Measurements from ENCODE around the gene ADPRS. TPM values are rescaled to one million over a fixed set of nuclear protein-coding genes. Genes with fewer than 3 reads are reported as not detected.

ADPRS gene
- total RNA-seq, 4 donors from 2014 or later, result 40.5 to 68.5 (median 51.9) TPM

- no peaks in the 10 kb centered on the region for H3K9me3 ChIP-seq
- no peak overlapping the region for H3K27ac ChIP-seq
- H3K4me3 ChIP-seq, result no peak overlapping the region
- H3K36me3 ChIP-seq, result no peaks in the 10 kb centered on the region
- DNase-seq (ENCODE audit: low spot score in 2 of 2), result no peak
- 78% methylated on average over 21 of the region's 21 CpGs for WGBS
- H3K27me3 ChIP-seq, result no peaks in the 10 kb centered on the region
- TF ChIP-seq CTCF (IDR thresholded peaks at IDR 0.05) (no peak), EP300 (IDR thresholded peaks at IDR 0.05) (no peak), POLR2AphosphoS5 (IDR thresholded peaks at IDR 0.05) (no peak), POLR2A (IDR thresholded peaks at IDR 0.05) (no peak)
- H3K4me1 ChIP-seq, result peaks cover 18% of the 10 kb centered on the region
These were observed 37.5 kb downstream of the ADPRS start for GRCh38 chr1:36126005-36126716.

- Histone ChIP-seq H3K9me3 (no peaks in the 10 kb centered on the region), H3K36me3 (no peaks in the 10 kb centered on the region), H3K27ac (no peak overlapping the region)
These were observed 38.3 kb downstream of the ADPRS start for GRCh38 chr1:36126797-36127500.

GRCh38 chr1:36128126-36128904, 39.6 kb downstream of the ADPRS start:
- WGBS, result 90% methylated on average over 6 of the region's 11 CpGs
- TF ChIP-seq POLR2AphosphoS5 (IDR thresholded peaks at IDR 0.05) (no peak), CTCF (IDR thresholded peaks at IDR 0.05) (no peak), EP300 (IDR thresholded peaks at IDR 0.05) (no peak), POLR2A (IDR thresholded peaks at IDR 0.05) (no peak)
- no peak for DNase-seq (ENCODE audit: low spot score in 2 of 2)
- peaks cover 24% of the 10 kb centered on the region for H3K4me1 ChIP-seq
- H3K9me3 ChIP-seq, result no peaks in the 10 kb centered on the region
- H3K4me3 ChIP-seq, result no peak overlapping the region
- H3K27me3 ChIP-seq, result no peaks in the 10 kb centered on the region
- H3K27ac ChIP-seq, result no peak overlapping the region
- no peaks in the 10 kb centered on the region for H3K36me3 ChIP-seq

More at GRCh38 chr1:36126797-36127500, 38.3 kb downstream of the ADPRS start:
- TF ChIP-seq EP300 (IDR thresholded peaks at IDR 0.05), result no peak
- no peak for TF ChIP-seq POLR2A (IDR thresholded peaks at IDR 0.05)
- no peak for TF ChIP-seq POLR2AphosphoS5 (IDR thresholded peaks at IDR 0.05)
- no peak for TF ChIP-seq CTCF (IDR thresholded peaks at IDR 0.05)
- H3K27me3 ChIP-seq, result no peaks in the 10 kb centered on the region
- 67% methylated on average over 2 of the region's 7 CpGs for WGBS
- DNase-seq (ENCODE audit: low spot score in 2 of 2), result no peak
- peaks cover 18% of the 10 kb centered on the region for H3K4me1 ChIP-seq
- no peak overlapping the region for H3K4me3 ChIP-seq

- no peak for DNase-seq (ENCODE audit: low spot score in 2 of 2)
- no peaks in the 10 kb centered on the region for H3K27me3 ChIP-seq
- no peak overlapping the region for H3K4me3 ChIP-seq
- no peak overlapping the region for H3K27ac ChIP-seq
- H3K9me3 ChIP-seq, result no peaks in the 10 kb centered on the region
- TF ChIP-seq EP300 (IDR thresholded peaks at IDR 0.05) (no peak), POLR2A (IDR thresholded peaks at IDR 0.05) (no peak), CTCF (IDR thresholded peaks at IDR 0.05) (no peak), POLR2AphosphoS5 (IDR thresholded peaks at IDR 0.05) (no peak)
- H3K4me1 ChIP-seq, result peaks cover 30% of the 10 kb centered on the region
- H3K36me3 ChIP-seq, result no peaks in the 10 kb centered on the region
- WGBS, result 97% methylated on average over 3 of the region's 3 CpGs
These were observed 40.2 kb downstream of the ADPRS start for GRCh38 chr1:36128905-36129206.

- Histone ChIP-seq H3K9me3 (no peaks in the 10 kb centered on the region), H3K27me3 (no peaks in the 10 kb centered on the region), H3K27ac (no peak overlapping the region), H3K4me3 (no peak overlapping the region), H3K4me1 (peaks cover 42% of the 10 kb centered on the region), H3K36me3 (no peaks in the 10 kb centered on the region)
- TF ChIP-seq POLR2AphosphoS5 (IDR thresholded peaks at IDR 0.05) (no peak), CTCF (IDR thresholded peaks at IDR 0.05) (no peak), EP300 (IDR thresholded peaks at IDR 0.05) (no peak), POLR2A (IDR thresholded peaks at IDR 0.05) (no peak)
- no peak for DNase-seq (ENCODE audit: low spot score in 2 of 2)
- WGBS, result 90% methylated on average over 3 of the region's 3 CpGs
These were observed 43.3 kb downstream of the ADPRS start for GRCh38 chr1:36132029-36132428.

All from suprapubic skin (tissue), 4 donors.